T-helper 1 cell treated with Interleukin-12 subunit alpha and Interleukin-12 subunit beta and Interleukin-4 antibody, amounts not matched to agents 30 ng/mL and 1 ng/mL, for 36 hours (primary cell): ENCODE measurements around the gene PLXND1. TPM values are rescaled to one million over a fixed set of nuclear protein-coding genes. Genes with fewer than 3 reads are reported as not detected.

Source experiments
- intact Hi-C: fragments of 100-400 bp; cut with micrococcal nuclease; formaldehyde crosslinking; loops from one replicate; pipeline ENCODE4 v1.15.1; 2024
- total RNA-seq: library from RNA; stranded (reverse); gene quantifications from 2 replicates; pipeline ENCODE4 v1.2.3, GENCODE V29; 2022

Gene PLXND1
- total RNA-seq, 1 donor from 2014 or later = 0.81 TPM

DNA sequence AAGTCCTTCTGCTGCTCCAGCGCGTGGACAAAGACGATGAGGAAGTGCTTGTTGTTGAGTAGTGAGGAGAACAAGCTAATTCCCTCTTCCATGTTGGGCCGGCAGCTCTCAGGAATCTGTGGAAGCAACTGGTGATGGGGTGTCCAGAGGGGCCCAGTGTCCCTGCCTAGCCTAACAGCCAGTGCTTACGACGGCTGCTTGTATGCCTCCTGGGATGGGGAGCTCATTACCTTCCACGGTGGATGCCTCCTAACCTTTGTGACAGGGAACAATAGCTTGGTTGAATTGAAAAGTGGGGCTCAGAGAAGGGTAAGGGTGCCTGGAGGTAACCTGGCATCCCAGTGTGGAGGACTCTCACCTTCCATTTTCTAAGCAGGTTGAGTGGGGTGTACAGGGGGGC, 40.6 kb downstream of the PLXND1 start:
- intact Hi-C loops = no loop called here

DNA sequence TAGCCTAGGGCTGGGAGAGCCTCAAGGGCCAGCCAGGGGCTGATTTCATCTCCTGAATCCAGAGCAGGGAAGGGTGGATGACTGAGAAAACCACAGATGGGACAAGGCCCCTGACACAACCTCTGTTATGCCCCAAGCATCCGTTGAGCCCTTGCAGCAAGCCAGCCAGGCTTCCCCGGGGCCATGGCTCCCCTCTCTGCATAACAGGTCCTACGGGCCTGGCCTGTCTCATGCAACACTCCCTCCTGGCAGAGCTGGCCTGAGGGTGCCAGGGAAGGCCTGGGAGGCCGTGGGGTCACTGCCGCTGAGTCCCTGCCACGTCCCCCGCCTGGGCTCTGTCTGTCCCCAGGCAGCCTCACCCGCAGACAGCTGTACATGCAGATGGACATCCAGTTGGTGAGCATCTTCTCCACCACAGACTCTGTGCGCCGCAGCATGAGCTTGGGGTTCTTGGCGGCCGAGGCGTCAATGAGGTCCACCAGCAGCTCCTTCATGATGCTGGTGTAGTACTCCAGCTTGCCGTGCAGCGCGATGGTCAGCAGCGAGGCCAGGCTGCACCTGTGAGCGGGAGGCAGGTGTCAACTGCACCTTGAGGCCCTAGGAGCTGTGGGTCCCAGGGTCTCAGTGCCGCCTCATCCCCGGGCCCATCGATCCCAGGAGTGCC, 41.4 kb downstream of the PLXND1 start:
- intact Hi-C loops = no loop called here

DNA sequence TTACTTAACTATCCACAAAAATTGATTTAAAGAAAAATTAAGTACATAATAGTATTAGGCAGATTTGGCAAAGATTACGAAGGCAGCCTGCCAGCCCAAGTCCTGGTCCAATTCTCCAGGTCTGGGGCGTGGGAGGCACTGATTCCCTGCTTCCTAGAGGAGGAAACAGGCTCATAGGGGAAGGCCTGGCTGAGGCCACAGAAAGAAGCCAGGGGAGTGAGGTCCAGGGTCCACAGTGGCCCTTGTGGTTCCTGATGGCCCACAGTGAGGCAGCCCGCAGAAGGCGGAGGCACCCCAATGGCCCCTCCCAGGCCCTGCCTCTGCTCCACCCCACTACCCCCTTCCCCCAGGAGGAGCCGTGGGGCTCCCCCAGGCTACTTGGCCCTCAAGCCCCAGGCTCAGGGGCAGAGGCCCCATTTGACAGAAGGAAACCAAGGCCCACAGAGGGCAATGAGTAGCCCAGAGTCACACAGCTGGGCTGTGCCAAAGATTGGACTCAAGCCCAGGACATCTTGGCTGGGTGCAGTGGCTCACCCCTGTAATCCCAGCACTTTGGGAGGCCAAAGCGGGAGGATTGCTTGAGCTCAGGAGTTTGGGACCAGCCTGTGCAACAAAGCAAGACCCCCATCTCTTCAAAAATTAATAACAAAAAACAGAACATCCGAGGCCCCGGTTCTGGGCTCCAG, 42.5 kb downstream of the PLXND1 start:
- intact Hi-C loops = no loop called here

DNA sequence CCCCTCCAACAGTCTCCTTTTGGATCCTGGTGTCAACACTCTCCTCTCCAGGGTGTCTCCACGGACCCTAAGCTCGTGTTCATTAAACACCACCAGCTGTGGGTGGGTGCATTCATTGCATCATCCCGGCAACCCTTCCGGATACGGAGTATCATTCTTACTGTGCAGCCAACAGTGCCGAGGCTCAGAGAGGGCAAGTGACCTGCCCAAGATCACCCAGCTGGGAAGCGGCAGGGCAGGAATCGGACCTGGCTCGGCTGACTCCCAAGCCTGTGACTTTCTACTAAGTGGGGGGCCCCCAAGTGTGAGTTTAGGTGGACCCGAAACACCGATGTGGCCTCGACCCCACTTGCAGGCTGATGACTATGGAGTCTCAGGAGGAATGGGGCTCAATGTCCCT, 43.1 kb downstream of the PLXND1 start:
- intact Hi-C loops = no loop called here

DNA sequence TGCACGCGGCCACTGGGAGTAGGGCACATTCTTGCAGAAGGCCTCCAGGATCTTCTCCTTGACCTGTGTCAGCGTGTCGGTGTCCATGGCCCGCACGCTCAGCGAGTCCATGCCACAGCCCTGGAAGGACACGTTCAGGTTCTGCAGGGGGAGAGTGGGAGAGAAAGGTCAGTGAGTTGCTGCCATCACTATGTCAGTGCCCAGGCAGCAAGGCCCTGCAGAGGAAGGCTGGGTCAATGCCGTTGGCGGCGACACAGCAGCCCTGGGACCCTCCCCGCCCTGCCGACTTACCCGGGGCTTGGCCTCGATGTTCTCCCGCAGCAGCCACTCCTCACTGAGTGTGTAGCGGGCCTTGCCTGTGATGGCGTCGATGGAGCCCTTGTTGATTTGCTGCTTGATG, 43.7 kb downstream of the PLXND1 start:
- intact Hi-C loops = no loop called here

DNA sequence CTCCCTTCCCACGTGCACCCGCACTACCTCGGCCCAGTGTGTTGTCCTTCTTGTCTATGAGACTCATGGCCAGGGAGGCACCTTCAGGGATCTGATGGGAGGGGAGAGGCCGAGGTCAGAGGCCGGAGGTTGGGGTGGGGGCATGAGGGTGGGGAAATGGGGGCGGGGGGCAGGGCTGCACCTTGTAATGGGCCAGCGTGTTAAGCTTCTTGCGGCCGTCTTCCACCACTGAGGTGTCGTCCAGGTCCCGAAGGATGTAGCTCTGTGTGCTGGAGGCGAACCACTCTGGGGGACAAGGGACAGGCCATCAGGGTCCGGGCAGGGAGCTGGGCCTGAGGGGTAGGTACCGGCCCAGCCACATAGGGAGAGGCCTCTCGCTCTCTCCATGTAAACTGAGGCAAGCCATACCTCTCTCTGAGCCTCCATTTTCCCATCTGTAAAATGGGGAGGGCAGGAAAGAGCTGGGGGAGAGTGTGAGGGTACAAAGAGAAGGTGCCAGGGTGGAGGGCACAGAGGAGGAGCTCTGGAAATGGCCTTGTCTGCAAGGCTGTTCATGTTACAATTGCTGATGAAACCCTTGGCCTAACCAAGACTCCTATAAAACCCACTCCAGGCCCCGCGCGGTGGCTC, 44.7 kb downstream of the PLXND1 start:
- intact Hi-C loops = no loop called here

DNA sequence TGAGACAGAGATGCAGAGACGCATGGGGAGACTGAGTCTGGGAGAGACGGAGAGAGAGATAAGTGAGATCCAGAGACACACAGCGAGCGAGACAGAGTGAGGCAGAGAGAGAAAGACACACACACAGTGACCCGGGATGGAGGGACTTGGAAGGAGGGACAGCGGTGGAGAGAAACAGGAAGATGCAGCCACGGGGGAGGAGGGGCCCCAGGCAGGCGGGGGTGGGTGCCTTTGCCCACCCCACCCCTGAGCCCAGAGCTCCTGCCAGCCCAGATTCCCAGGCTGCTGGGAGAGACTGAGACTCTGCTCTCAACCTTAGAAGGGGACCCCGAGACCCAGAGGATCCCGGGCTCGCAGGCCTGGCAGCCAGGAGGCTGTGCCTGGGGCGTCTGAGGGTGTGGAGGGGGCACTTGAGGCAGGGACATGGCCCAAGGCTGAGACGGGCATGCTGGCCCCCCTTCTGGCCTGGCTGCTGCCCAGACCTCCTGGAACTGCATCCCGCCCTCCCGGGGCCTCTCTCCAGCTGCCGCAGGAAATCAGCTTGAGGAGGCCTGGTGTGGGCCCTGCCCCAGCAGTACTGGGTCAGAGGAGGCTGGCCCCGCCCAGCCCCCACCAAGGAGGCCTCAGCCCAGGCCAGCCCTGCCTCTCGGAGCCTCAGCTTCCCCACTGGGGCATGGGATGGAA, 45.4 kb downstream of the PLXND1 start:
- intact Hi-C loops = no loop called here

DNA sequence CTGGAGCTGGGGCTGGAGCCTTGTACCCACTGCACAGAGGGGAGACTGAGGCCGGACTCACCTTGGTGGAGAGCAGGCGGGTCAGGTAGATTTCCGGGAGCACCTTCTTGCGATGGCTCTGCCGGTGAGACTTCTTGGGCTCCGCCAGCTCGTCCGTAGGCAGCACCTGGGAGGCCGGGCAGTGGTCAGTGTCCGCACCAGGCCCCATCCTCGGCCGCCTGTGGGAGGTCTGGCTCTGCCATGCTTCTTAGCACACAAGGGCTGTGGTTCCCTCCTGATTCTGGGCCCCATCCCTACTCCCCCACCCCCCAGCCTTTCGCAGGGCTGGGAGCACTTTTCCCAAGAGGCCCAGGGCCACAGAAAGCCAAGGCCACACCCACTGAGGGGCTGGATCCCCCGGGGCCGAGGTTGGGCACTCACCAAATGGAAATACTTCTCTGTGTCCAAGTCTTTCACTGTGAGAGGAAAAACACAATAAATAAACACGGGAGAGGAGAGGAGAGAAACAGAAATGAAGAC, 46.1 kb downstream of the PLXND1 start:
- intact Hi-C loops = no loop called here

DNA sequence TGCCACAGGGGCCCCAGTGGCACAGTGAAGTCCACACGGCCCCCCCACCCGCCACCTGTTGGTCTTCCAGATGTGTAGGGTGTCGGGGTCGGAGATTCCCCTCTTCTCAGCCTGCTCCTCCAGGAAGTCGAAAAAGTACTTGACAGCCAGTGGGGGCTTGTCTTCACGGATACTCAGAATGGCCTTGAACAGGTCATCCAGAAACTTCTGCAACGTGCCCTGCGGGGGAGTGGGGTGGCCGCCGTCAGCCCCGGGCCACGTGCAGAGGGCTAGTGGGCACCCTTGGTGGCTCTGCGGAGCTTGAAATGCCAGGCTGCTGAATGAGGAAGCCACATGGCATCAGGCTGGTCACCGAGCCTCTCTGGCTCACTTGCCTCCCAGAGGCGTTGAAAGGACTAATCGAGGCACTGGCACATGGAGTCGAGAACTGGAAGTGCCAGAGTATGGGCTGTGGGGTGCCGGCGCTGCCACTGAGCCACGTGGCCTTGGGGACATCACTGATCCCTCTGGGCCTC, 46.9 kb downstream of the PLXND1 start:
- intact Hi-C loops = no loop called here

DNA sequence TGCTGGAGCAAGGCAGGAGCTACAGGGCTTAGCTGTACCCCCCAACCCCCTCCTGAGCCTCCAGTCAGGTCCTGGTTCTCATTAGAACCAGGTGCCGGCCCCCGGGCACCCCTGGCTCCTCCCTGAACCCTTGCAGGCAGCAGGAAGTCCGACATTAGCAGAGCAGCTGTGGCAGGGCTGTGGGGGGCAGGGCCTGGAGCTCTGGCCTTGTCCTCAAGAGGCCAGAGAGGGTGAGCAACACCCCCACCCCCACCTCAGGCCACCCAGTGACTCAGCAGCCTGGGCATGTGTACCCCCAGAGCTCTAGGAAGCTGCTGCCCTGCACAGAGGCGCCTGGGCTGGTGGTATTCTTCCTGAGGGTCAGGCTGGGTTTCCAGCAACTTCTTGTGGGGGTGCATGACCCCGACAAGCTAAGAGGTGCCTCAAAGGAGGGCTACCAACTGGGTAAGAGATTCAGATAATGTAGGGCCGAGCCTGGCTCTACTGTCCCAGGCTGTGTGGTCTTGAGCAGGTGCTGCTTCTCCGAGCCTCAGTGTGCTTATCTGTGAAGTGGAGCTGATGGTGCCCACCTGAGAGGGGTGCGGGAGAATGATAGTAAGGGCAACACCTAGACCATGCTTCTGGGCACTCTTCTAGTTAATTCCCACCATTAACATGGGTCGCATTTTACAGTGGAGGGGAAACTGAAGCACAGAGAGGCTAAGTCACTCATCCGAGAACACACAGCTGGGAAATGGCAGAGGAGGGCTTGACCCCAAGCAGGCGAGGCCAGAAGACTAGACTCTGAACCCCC, 47.5 kb downstream of the PLXND1 start:
- intact Hi-C loops = no loop called here

DNA sequence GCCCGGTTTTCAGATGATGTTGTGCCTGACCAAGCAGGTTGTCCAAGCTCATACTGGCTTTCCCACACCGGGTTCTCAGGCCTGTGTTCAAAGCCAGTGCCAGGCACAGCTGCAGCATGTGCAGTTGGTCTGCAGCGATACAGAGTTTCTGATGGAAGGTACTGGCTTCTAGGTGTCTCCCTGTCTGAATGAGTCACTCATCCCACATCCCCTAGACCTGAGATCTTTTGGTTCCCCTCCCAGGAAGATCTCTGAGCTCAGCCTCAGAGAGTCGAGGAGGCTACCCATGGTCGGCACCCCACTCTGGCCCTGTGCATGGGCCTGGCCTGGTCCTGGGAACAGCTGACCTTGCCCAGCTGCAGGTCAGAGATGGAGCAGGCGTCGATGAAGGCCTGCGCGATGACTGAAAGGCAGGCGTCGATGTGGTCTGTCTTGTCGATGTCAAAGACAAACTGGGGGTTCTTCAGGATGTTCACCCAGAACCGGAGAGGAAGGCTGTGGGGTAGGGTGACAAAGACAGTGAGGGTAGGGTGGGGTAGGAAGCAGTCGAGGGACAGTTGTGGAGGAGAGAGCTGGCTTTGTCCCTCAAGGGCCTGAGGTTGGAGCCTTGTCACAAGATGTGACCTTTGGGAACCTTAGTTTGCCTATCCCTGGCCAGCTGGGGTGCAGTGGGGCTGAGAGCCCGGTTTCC, 48.2 kb downstream of the PLXND1 start:
- intact Hi-C loops = no loop called here

DNA sequence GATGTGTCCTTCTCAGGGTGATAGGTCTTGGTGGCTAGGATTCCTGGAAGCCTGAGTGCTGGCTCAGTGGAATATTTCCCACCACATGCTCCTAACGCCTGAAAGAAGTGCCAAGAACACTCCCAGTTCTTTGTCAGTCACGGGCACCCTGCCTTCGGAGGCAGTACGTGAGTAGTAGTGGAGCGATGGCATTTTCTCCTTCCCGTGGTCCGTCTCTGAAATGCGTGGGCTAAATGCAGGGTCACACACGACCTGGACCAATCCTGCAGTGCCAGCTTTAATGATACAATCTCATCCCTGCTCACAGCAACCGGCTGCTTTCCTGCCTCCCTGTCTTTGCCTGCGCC, 49.0 kb downstream of the PLXND1 start:
- intact Hi-C loops = no loop called here

DNA sequence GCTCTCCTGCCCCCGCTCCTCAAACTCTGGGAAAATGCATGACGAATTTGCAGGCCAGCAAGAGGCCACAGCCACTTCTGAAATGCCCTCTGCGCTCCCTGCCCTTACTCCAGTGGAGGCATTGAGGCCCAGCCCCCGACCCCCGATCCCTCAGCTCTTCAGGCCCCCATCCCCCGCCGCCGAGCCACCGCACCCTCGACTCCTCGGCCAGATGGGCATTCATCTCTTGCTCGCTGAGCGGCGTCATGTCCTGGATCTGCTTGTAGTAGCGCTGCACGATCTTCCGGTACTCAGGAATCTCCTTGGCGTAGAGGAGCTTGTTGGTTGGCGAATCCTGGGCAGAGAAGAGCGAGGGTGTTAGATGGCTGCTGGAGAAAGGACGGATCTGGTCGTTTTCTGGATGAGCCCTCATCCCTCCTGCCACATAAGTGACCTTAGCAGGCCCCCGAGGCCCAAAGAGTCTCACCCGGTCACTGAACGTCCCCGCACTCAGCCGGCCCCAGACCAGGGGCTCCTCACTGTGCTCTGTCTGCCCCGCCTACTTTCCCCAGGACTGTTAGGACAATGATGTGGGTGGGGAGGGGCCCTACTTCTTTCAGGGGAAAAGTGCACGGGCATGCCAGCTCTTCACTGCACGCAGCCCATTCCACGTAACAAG, 49.5 kb downstream of the PLXND1 start:
- intact Hi-C loops = no loop called here

DNA sequence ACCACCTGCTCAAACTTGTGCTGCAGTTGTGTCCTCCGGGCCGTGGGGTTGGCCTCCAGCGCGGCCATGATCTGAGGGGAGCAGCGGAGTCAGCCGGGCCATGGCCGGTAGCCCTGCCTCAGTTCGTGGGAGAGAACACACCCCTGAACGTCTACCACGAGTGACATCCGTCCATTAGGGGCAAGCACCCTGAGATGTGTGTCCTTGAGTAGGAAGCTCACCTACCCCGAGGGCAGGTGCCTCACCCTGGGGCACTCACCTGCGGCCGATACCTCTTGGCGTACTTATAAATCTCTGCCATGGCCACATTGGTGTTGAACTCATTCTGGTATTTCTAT, 50.1 kb downstream of the PLXND1 start:
- intact Hi-C loops = no loop called here

DNA sequence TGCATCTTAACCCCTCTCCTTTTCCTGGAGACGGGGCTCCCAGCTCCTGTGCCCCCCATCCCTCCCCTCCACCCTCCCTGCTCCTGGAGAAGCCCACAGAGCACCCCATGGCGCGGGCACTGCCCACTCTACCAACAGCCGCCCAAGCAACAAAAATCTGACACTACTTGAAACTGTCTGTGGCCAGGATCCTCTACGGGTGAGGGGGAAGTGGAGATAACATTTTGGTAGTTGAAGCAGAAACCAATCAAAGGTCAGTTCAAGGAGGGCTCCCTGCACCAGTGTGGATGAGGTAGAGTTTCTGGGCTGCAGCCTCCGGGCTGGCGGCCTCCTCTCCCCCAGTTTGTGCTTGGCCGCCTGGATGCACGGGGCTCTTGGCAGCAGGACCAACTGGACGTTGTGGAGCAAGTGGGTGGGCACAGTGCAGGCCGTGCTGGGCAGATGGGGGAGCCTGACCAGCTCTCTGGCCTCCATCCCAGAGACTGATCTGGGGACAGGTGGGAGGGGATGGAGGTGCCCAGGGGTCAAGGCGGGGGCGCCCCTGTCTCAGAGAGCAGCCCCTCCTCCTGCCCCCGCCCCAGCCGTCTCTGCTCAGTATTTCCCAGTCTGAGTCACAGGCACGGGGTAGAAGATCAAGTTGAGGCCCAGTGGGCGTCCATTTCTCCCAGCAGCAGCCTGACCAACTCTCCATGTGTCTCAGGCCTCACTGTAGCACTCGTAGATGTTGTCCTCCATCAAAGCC, 50.7 kb downstream of the PLXND1 start:
- intact Hi-C loops = no loop called here

DNA sequence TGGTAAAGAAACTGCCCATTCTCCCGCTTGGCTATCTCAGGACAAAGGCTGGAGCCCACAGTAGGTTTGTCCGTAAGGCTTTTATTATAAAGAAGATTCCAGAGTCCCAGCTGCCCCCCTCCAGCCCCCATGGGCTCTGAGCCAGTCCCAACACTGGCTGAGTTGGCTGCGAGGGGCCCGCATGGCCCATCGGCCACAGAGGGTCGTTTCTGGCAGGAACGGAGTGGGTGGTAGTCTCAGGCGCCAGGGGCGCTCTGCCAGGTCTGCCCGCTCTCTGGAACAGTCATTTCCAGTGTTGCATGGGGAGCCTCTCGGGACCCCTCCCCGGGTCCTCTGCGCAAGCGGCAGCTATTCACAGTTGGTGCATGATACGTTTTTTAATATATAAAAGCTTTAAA, 51.3 kb downstream of the PLXND1 start:
- intact Hi-C loops = no loop called here

DNA sequence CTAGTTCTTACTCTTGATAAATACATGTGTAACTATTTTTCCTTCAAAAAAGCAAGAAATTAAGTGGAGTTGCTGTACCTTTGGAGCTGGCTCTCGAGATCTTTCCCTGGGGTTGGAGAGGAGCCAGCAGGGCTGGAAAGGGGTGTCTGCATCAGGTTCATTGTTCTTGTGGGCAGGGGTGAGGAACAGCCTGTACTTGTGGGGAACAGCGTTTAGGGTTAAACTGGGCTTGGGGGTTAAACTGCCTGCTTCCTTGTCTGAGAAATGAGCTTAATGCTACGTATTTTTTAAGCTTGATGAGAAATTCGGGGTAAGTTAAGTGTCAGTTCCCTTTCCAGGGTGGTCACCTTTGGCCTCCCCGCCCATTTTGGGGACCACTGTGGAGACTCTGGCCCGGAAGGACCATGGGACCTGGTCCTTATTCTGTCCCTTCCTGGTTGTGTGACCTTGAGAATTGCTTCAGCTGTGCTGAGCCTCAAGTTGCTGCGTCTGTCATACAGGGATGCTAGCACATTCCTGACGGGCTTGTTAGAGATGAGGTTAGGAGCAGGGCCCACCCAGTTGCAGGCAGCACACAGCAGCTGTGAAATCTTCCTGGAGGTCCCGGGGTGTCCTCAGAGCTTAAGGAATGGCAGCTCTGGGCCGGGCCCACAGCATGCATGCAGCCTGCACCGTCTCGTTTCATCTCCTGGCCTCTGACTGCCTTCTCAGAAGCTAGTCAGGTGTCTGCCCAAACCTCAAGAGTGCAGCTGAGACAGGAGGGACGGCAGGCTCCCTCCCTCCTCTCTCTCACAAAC, 51.9 kb downstream of the PLXND1 start:
- intact Hi-C loops = no loop called here

DNA sequence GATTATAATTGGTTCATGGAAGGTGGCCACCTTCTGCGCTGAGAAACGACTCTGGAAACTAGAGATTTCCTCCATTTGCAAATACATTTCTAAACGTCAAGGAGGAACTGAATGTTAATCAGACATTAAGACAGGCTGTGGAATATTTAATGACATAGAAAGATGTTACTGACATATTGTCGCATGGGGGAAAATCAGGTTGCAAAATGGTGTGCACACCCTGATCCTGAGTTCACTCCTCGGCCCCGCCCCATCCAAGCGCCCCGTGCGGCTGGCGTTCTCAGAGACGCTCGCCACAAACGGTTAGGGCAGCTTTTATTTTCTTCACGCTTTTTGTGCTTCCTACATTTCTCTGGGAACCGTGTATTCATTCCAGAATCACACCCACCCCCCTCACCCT, 52.8 kb downstream of the PLXND1 start:
- intact Hi-C loops = no loop called here

DNA sequence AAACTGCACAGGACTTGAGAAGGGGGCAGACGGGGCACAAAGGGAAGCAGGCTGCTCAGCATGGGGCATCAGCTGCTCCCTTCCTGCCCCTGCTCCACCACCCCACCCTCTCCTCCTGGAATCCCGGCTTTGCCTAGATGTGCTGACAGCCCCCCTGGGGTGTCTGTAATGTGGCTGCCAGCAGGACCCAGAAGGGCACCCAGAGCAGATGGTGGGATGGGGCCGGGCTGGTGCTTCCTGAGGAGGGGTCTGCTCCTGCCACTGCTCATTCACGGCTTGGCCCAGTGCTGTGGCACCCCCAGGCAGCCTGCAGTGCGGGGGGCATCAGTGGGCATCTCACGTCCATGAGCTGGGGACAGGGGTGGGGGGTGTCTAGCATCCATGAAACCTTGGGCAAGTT, 53.3 kb downstream of the PLXND1 start:
- intact Hi-C loops = no loop called here
